IMR-90 (cell line): Measurements from ENCODE around the gene ANO8. TPM values are rescaled to one million over a fixed set of nuclear protein-coding genes. Genes with fewer than 3 reads are reported as not detected.
"Not testable (repeated sequence)": the region's sequence is repeated elsewhere in the genome, so short reads cannot be mapped to it uniquely, and the experiment has no call there.

Experiments
- ATAC-seq: fragments of 200-7000 bp; cut with Tn5 transposase; 2 replicates; pipeline ENCODE4 v1.9.1; 2020; ENCODE audit warnings: low read depth, mild to moderate bottlenecking, moderate library complexity
- BruUV-seq: library from RNA; stranded (reverse); fragments of 400-500 nt; replicated peaks from 2 replicates; lab custom pipeline; 2021; lab: Mats Ljungman, UMichigan
- CTCF ChIA-PET: fragments of 300-600 bp; formaldehyde crosslinking; extraction: SDS; loops from one replicate; lab custom pipeline; 2021; ENCODE audit warnings: antibody characterized with exemption; lab: Yijun Ruan, JAX
- POLR2A ChIA-PET: fragments of 300-600 bp; sonication (Branson Sonifier 250); formaldehyde crosslinking; loops from one replicate; lab custom pipeline; 2022; ENCODE audit warnings: antibody characterized with exemption; ENCODE audit not compliant: unreplicated experiment; lab: Charles Lee
- DNase-seq: peaks from one replicate; pipeline ENCODE4 v3.0.0; 2013
- H2AFZ ChIP-seq: replicated peaks from 2 replicates; pipeline ENCODE3; 2013; ENCODE audit warnings: low read length, mild to moderate bottlenecking; ENCODE audit not compliant: poor library complexity
- H2AK5ac ChIP-seq: 2 replicates; pipeline ENCODE4 v1.6.1; 2013; ENCODE audit warnings: low read depth, low read length, inconsistent platforms
- H2AK9ac ChIP-seq: replicated peaks from 2 replicates; pipeline ENCODE3; 2013; ENCODE audit warnings: mild to moderate bottlenecking, low read depth, low read length, moderate library complexity; ENCODE audit not compliant: poor library complexity
- H2BK120ac ChIP-seq: 2 replicates; pipeline ENCODE4 v1.6.1; 2013; ENCODE audit warnings: low read depth, low read length, inconsistent platforms
- H2BK15ac ChIP-seq: 3 replicates; pipeline ENCODE4 v1.6.1; 2013; ENCODE audit warnings: low read depth, low read length, inconsistent platforms
- H2BK20ac ChIP-seq: 2 replicates; pipeline ENCODE4 v1.6.1; 2013; ENCODE audit warnings: low read depth, mild to moderate bottlenecking, inconsistent platforms, low read length, moderate library complexity
- H2BK5ac ChIP-seq: 2 replicates; pipeline ENCODE4 v1.6.1; 2013; ENCODE audit warnings: mild to moderate bottlenecking, low read depth, low read length, inconsistent platforms; ENCODE audit not compliant: poor library complexity, severe bottlenecking
- H3K14ac ChIP-seq: replicated peaks from 2 replicates; pipeline ENCODE4 v1.6.1; 2013; ENCODE audit warnings: low read depth, low read length, inconsistent platforms
- H3K18ac ChIP-seq: 2 replicates; pipeline ENCODE4 v1.6.1; 2013; ENCODE audit warnings: low read depth, low read length, control low read depth
- H3K23ac ChIP-seq: 2 replicates; pipeline ENCODE4 v1.6.1; 2013; ENCODE audit warnings: low read depth, low read length, inconsistent platforms
- H3K27ac ChIP-seq: 2 replicates; pipeline ENCODE4 v1.5.1; 2013; ENCODE audit warnings: mild to moderate bottlenecking, control low read depth, low read length; ENCODE audit not compliant: insufficient read depth
- H3K27me3 ChIP-seq: 2 replicates; pipeline ENCODE4 v1.6.1; 2013; ENCODE audit warnings: low read length; ENCODE audit not compliant: control insufficient read depth, insufficient read depth
- H3K36me3 ChIP-seq: 2 replicates; pipeline ENCODE4 v1.6.1; 2013; ENCODE audit warnings: low read length, mixed read lengths; ENCODE audit not compliant: control insufficient read depth, insufficient read depth
- H3K4ac ChIP-seq: 2 replicates; pipeline ENCODE4 v1.6.1; 2013; ENCODE audit warnings: low read depth, low read length, inconsistent platforms
- H3K4me1 ChIP-seq: 2 replicates; pipeline ENCODE4 v1.6.1; 2013; ENCODE audit warnings: low read length, mixed read lengths; ENCODE audit not compliant: control insufficient read depth, insufficient read depth
- H3K4me2 ChIP-seq: 2 replicates; pipeline ENCODE4 v1.6.1; 2013; ENCODE audit warnings: low read depth, mild to moderate bottlenecking, control low read depth, low read length, moderate library complexity
- H3K4me3 ChIP-seq: 2 replicates; pipeline ENCODE4 v1.5.1; 2013; ENCODE audit warnings: low read depth, mild to moderate bottlenecking, control low read depth, low read length, moderate library complexity; ENCODE audit not compliant: insufficient read depth
- H3K56ac ChIP-seq: 2 replicates; pipeline ENCODE4 v1.6.1; 2013; ENCODE audit warnings: low read length, inconsistent platforms; ENCODE audit not compliant: insufficient read depth; ENCODE audit errors: extremely low read depth
- H3K79me1 ChIP-seq, 2 experiments: 2 replicates each; pipeline ENCODE4 v1.6.1; 2013; ENCODE audit warnings: low read length in 2 of 2, inconsistent platforms in 1 of 2, low read depth in 1 of 2
- H3K9ac ChIP-seq: 2 replicates; pipeline ENCODE4 v1.6.1; 2013; ENCODE audit warnings: low read depth, low read length, control low read depth
- H3K9me1 ChIP-seq: 2 replicates; pipeline ENCODE4 v1.6.1; 2013; ENCODE audit warnings: low read length, inconsistent platforms; ENCODE audit not compliant: insufficient read depth
- H3K9me3 ChIP-seq: 2 replicates; pipeline ENCODE4 v1.6.1; 2013; ENCODE audit warnings: low read length; ENCODE audit not compliant: control insufficient read depth, insufficient read depth
- H4K20me1 ChIP-seq: 2 replicates; pipeline ENCODE4 v1.6.1; 2013; ENCODE audit warnings: low read length, inconsistent platforms; ENCODE audit not compliant: insufficient read depth
- H4K5ac ChIP-seq: 2 replicates; pipeline ENCODE4 v1.6.1; 2013; ENCODE audit warnings: mild to moderate bottlenecking, low read depth, low read length, control low read depth
- H4K8ac ChIP-seq, 2 experiments: 2 replicates each; pipeline ENCODE4 v1.6.1; 2013; ENCODE audit warnings: low read depth in 2 of 2, low read length in 2 of 2, control low read depth in 1 of 2, inconsistent platforms in 1 of 2
- H4K91ac ChIP-seq: 2 replicates; pipeline ENCODE4 v1.6.1; 2013; ENCODE audit warnings: low read depth, low read length, inconsistent platforms; ENCODE audit not compliant: insufficient read depth
- WGBS, 2 experiments: methylation state at CpG; one replicate each; pipeline versions ENCODE4 v1.1.5 to v1.1.7; 2013; ENCODE audit warnings: missing lambda C conversion rate in 2 of 2; ENCODE audit not compliant: insufficient read length in 1 of 2; ENCODE audit errors: extremely low coverage in 2 of 2; 5-methylcytosine and 5-hydroxymethylcytosine counted together
- dilution Hi-C: fragments of 300-500 bp; cut with HindIII; formaldehyde crosslinking; loops from one replicate; pipeline ENCODE4 v1.14.3; 2018; ENCODE audit warnings: low sequenced_read_pairs; ENCODE audit not compliant: unreplicated experiment
- in situ Hi-C: fragments of 300-500 bp; cut with MboI; formaldehyde crosslinking; loops from 3 replicates; pipeline ENCODE4 v1.14.3; 2019; ENCODE audit warnings: low sequenced_read_pairs, inconsistent platforms, mixed read lengths
- intact Hi-C: fragments of 100-400 bp; cut with micrococcal nuclease; formaldehyde crosslinking; loops from 2 replicates; pipeline ENCODE4 v1.10.0; 2022
- polyA plus RNA-seq, 3 experiments: library from polyadenylated mRNA; depleted of rRNA; stranded (reverse); fragments of >200 nt; gene quantifications; 2 replicates each; pipeline ENCODE4 v1.2.3, GENCODE V29; 2012; ENCODE audit warnings: low replicate concordance in 1 of 3
- total RNA-seq: library from RNA; depleted of rRNA; stranded (reverse); fragments of >200 nt; gene quantifications from 2 replicates; pipeline ENCODE4 v1.2.3, GENCODE V29; 2012; rRNA removed

Gene ANO8
- total and polyA plus RNA-seq, 2 of the 4 experiments (the other 2 are of a cell fraction), result 1.6 to 5.6 TPM

GRCh38 chr19:17274892-17275291, 59.8 kb downstream of the ANO8 start:
- H3K4me3 ChIP-seq, DNase-seq, H4K91ac ChIP-seq, H3K4ac ChIP-seq, H3K23ac ChIP-seq, H4K20me1 ChIP-seq, H2BK20ac ChIP-seq, POLR2A ChIA-PET, H2AK9ac ChIP-seq, H3K4me1 ChIP-seq, H2AFZ ChIP-seq, CTCF ChIA-PET, H2BK15ac ChIP-seq, H3K9me1 ChIP-seq, H4K8ac ChIP-seq, dilution Hi-C loops, H3K18ac ChIP-seq, BruUV-seq, H3K9me3 ChIP-seq, H2BK120ac ChIP-seq, in situ Hi-C loops, H3K27me3 ChIP-seq, H3K9ac ChIP-seq, H3K79me1 ChIP-seq, ATAC-seq, H2AK5ac ChIP-seq, intact Hi-C loops, H3K14ac ChIP-seq, H3K56ac ChIP-seq, H3K4me2 ChIP-seq, H2BK5ac ChIP-seq, H4K5ac ChIP-seq, H3K27ac ChIP-seq: not testable (repeated sequence)
- peaks cover 44% of the 10 kb centered on the region for H3K36me3 ChIP-seq
- no CpG with 5 or more reads among the region's 3 CpGs for WGBS, 2 experiments

Other genes with a start within 250 kb of the ANO8 start
- gene USE1, start 119.5 kb downstream of the ANO8 start, total RNA-seq, result 17.2 and 18.1 TPM in 2 replicates
- 24.2 and 28.7 TPM in 2 replicates for gene USE1, start 119.5 kb downstream of the ANO8 start, polyA plus RNA-seq (2012; rRNA removed)
- 0.83 and 1.1 TPM in 2 replicates for gene OCEL1, start 108.6 kb downstream of the ANO8 start, total RNA-seq
- gene OCEL1, start 108.6 kb downstream of the ANO8 start, polyA plus RNA-seq (2012; rRNA removed), result 5.7 and 7.2 TPM in 2 replicates
- gene NR2F6, start 88.9 kb downstream of the ANO8 start, total RNA-seq, result 8.4 and 10.0 TPM in 2 replicates
- gene NR2F6, start 88.9 kb downstream of the ANO8 start, polyA plus RNA-seq (2012; rRNA removed), result 20.5 and 28.5 TPM in 2 replicates
- gene USHBP1, start 70.1 kb downstream of the ANO8 start, total RNA-seq, result not detected in 2 replicates
- gene USHBP1, start 70.1 kb downstream of the ANO8 start, polyA plus RNA-seq (2012; rRNA removed), result not detected in 2 replicates
- 76.7 and 101 TPM in 2 replicates for gene BABAM1, start 67.4 kb downstream of the ANO8 start, total RNA-seq
- gene BABAM1, start 67.4 kb downstream of the ANO8 start, polyA plus RNA-seq (2012; rRNA removed), result 95.1 and 106 TPM in 2 replicates
- gene ANKLE1, start 53.0 kb downstream of the ANO8 start, total RNA-seq, result under 0.01 and 0.28 TPM in 2 replicates
- gene ANKLE1, start 53.0 kb downstream of the ANO8 start, polyA plus RNA-seq (2012; rRNA removed), result 0.87 and 1.0 TPM in 2 replicates
- gene ABHD8, start 31.4 kb downstream of the ANO8 start, total RNA-seq, result 3.6 and 3.9 TPM in 2 replicates
- 10.2 and 11.4 TPM in 2 replicates for gene ABHD8, start 31.4 kb downstream of the ANO8 start, polyA plus RNA-seq (2012; rRNA removed)
- gene MRPL34, start 29.0 kb downstream of the ANO8 start, total RNA-seq, result 7.3 and 17.2 TPM in 2 replicates
- gene MRPL34, start 29.0 kb downstream of the ANO8 start, polyA plus RNA-seq (2012; rRNA removed), result 31.7 and 37.0 TPM in 2 replicates
- 33.7 and 35.0 TPM in 2 replicates for gene DDA1, start 25.3 kb downstream of the ANO8 start, total RNA-seq
- gene DDA1, start 25.3 kb downstream of the ANO8 start, polyA plus RNA-seq (2012; rRNA removed), result 87.2 and 113 TPM in 2 replicates
- gene GTPBP3, start 2.7 kb upstream of the ANO8 start, total RNA-seq, result 4.3 and 4.7 TPM in 2 replicates
- gene GTPBP3, start 2.7 kb upstream of the ANO8 start, polyA plus RNA-seq (2012; rRNA removed), result 14.6 and 15.1 TPM in 2 replicates
- gene PLVAP, start 42.5 kb upstream of the ANO8 start, total RNA-seq, result not detected in 2 replicates
- not detected in 2 replicates for gene PLVAP, start 42.5 kb upstream of the ANO8 start, polyA plus RNA-seq (2012; rRNA removed)
- gene CCDC194, start 59.3 kb upstream of the ANO8 start, total RNA-seq, result not detected in 2 replicates
- gene CCDC194, start 59.3 kb upstream of the ANO8 start, polyA plus RNA-seq (2012; rRNA removed), result not detected in 2 replicates
- 0.18 and 0.28 TPM in 2 replicates for gene BST2, start 70.8 kb upstream of the ANO8 start, total RNA-seq
- gene BST2, start 70.8 kb upstream of the ANO8 start, polyA plus RNA-seq (2012; rRNA removed), result 0.67 and 0.92 TPM in 2 replicates
- gene MVB12A, start 85.2 kb upstream of the ANO8 start, total RNA-seq, result 13.8 and 13.9 TPM in 2 replicates
- gene MVB12A, start 85.2 kb upstream of the ANO8 start, polyA plus RNA-seq (2012; rRNA removed), result 43.9 and 44.3 TPM in 2 replicates
- gene TMEM221, start 113.8 kb upstream of the ANO8 start, total RNA-seq, result not detected in 2 replicates
- gene TMEM221, start 113.8 kb upstream of the ANO8 start, polyA plus RNA-seq (2012; rRNA removed), result 0.06 and 0.12 TPM in 2 replicates
- not detected in 2 replicates for gene NXNL1, start 126.1 kb upstream of the ANO8 start, total RNA-seq
- not detected in 2 replicates for gene NXNL1, start 126.1 kb upstream of the ANO8 start, polyA plus RNA-seq (2012; rRNA removed)
- gene SLC27A1, start 135.7 kb upstream of the ANO8 start, total RNA-seq, result 4.8 and 5.6 TPM in 2 replicates
- gene SLC27A1, start 135.7 kb upstream of the ANO8 start, polyA plus RNA-seq (2012; rRNA removed), result 12.9 and 15.6 TPM in 2 replicates
- 33.9 and 37.2 TPM in 2 replicates for gene PGLS, start 176.8 kb upstream of the ANO8 start, total RNA-seq
- gene PGLS, start 176.8 kb upstream of the ANO8 start, polyA plus RNA-seq (2012; rRNA removed), result 74.3 and 92.0 TPM in 2 replicates
- 74.2 and 77.1 TPM in 2 replicates for gene COLGALT1, start 220.8 kb upstream of the ANO8 start, total RNA-seq
- gene COLGALT1, start 220.8 kb upstream of the ANO8 start, polyA plus RNA-seq (2012; rRNA removed), result 117 and 124 TPM in 2 replicates